Left lung (tissue), 10 donors: Measurements from ENCODE around the gene VPS26C. TPM values are rescaled to one million over a fixed set of nuclear protein-coding genes. Genes with fewer than 3 reads are reported as not detected.

Source experiments
- ATAC-seq: fragments of 200-7000 bp; cut with Tn5 transposase; one replicate; pipeline ENCODE4 v1.9.1; 2020; ENCODE audit warnings: moderate library complexity
- DNase-seq, 4 donors: peaks; one replicate each; pipeline ENCODE4 v3.0.0-alpha.2; 2013 to 2020
- H3K27ac ChIP-seq, 2 donors: fragments of 200-600 bp; sonication (generic) in 1 of 2; one replicate each; pipeline versions ENCODE4 v1.5.0 to v1.8.0; 2020 to 2021
- H3K27me3 ChIP-seq, 2 donors: fragments of 200-600 bp; sonication (generic) in 1 of 2; one replicate each; pipeline versions ENCODE4 v1.5.0 to v1.8.0; 2020 to 2021
- H3K36me3 ChIP-seq, 2 donors: fragments of 200-600 bp; sonication (generic) in 1 of 2; one replicate each; pipeline versions ENCODE4 v1.5.0 to v1.8.0; 2020 to 2021
- H3K4me1 ChIP-seq, 2 donors: fragments of 200-600 bp; one replicate each; pipeline ENCODE4 v1.8.0; 2021
- H3K4me3 ChIP-seq, 2 donors: fragments of 200-600 bp; sonication (generic) in 1 of 2; one replicate each; pipeline versions ENCODE4 v1.5.0 to v1.8.0; 2020 to 2021; ENCODE audit warnings: mild to moderate bottlenecking in 1 of 2
- H3K9me3 ChIP-seq, 2 donors: fragments of 200-600 bp; sonication (generic) in 1 of 2; one replicate each; pipeline versions ENCODE4 v1.5.0 to v1.8.0; 2020 to 2021
- CTCF ChIP-seq, 2 donors: fragments of 200-600 bp; sonication (generic) in 1 of 2; IDR thresholded peaks; one replicate each; pipeline versions ENCODE4 v1.5.0 to v1.8.0; 2021; ENCODE audit warnings: antibody characterized with exemption in 2 of 2
- intact Hi-C, 2 donors: fragments of 100-400 bp; cut with DNase I; formaldehyde crosslinking; loops; one replicate each; pipeline versions ENCODE4 v1.11.2 to v1.14.2; 2022
- polyA plus RNA-seq, 6 donors: library from polyadenylated mRNA; unstranded; fragments of 120-200 nt; gene quantifications; one replicate each; pipeline ENCODE4 v1.2.1, GENCODE V29; 2013; ENCODE audit not compliant: insufficient read length in 6 of 6
- total RNA-seq, 2 donors: library from RNA; stranded (reverse); fragmentation: NEBNext Ultra II Directional; extraction: Animal tissue kit (Norgen Biotek cat#: 25700); gene quantifications; one replicate each; pipeline ENCODE4 v1.2.1, GENCODE V29; 2021
- donor health status: DM: no; HTN: yes; CAD: no.
- donor health status: DM: no; HTN: no; CAD: no.

Gene VPS26C
- total and polyA plus RNA-seq, 8 donors = 34.6 to 66.2 (median 38.4) TPM

GRCh38 chr21:37193006-37193405 is 74.1 kb downstream of the VPS26C start:
- Histone ChIP-seq H3K36me3 (peaks cover 0 to 95% of the 10 kb centered on the region in 2 donors), H3K4me3 (no peak overlapping the region), H3K27ac (no peak overlapping the region), H3K27me3 (no peaks in the 10 kb centered on the region), H3K4me1 (no peaks in the 10 kb centered on the region), H3K9me3 (no peaks in the 10 kb centered on the region)
- DNase-seq (no peak), ATAC-seq (no peak)
- no peak for TF ChIP-seq CTCF (IDR thresholded peaks at IDR 0.05)
- intact Hi-C loops = no loop called here

- H3K4me1 ChIP-seq = no peaks in the 10 kb centered on the region
- no peak for ATAC-seq
- no peaks in the 10 kb centered on the region for H3K9me3 ChIP-seq
- H3K27ac ChIP-seq = no peak overlapping the region
- peaks cover 0 to 96% of the 10 kb centered on the region in 2 donors for H3K36me3 ChIP-seq
- no peak overlapping the region for H3K4me3 ChIP-seq
- no peak for TF ChIP-seq CTCF (IDR thresholded peaks at IDR 0.05)
- DNase-seq = no peak
- H3K27me3 ChIP-seq = no peaks in the 10 kb centered on the region
- intact Hi-C loops = no loop called here
Measured at GRCh38 chr21:37192019-37192418, 75.1 kb downstream of the VPS26C start.

- Histone ChIP-seq H3K36me3 (peaks cover 0 to 89% of the 10 kb centered on the region in 2 donors), H3K9me3 (no peaks in the 10 kb centered on the region), H3K27me3 (no peaks in the 10 kb centered on the region), H3K4me1 (no peaks in the 10 kb centered on the region), H3K27ac (no peak overlapping the region), H3K4me3 (no peak overlapping the region)
- ATAC-seq = no peak
- intact Hi-C loops = no loop called here
- TF ChIP-seq CTCF (IDR thresholded peaks at IDR 0.05) = no peak
- DNase-seq = no peak
Measured at GRCh38 chr21:37188825-37189224, 78.3 kb downstream of the VPS26C start.

- Histone ChIP-seq H3K36me3 (peaks cover 0 to 76% of the 10 kb centered on the region in 2 donors), H3K4me1 (no peaks in the 10 kb centered on the region), H3K27ac (no peak overlapping the region), H3K4me3 (no peak overlapping the region), H3K27me3 (no peaks in the 10 kb centered on the region), H3K9me3 (no peaks in the 10 kb centered on the region)
- no peak for TF ChIP-seq CTCF (IDR thresholded peaks at IDR 0.05)
- intact Hi-C loops = no loop called here
- ATAC-seq = no peak
- DNase-seq = no peak
Measured at GRCh38 chr21:37186983-37187382, 80.2 kb downstream of the VPS26C start.

- DNase-seq = no peak
- intact Hi-C loops = no loop called here
- H3K4me3 ChIP-seq = no peak overlapping the region
- no peaks in the 10 kb centered on the region for H3K27me3 ChIP-seq
- H3K36me3 ChIP-seq = peaks cover 0 to 65% of the 10 kb centered on the region in 2 donors
- no peak for ATAC-seq
- no peak overlapping the region for H3K27ac ChIP-seq
- H3K9me3 ChIP-seq = peaks cover 0 to 2% of the 10 kb centered on the region in 2 donors
- H3K4me1 ChIP-seq = no peaks in the 10 kb centered on the region
- no peak for TF ChIP-seq CTCF (IDR thresholded peaks at IDR 0.05)
Measured at GRCh38 chr21:37184784-37185593, 82.1 kb downstream of the VPS26C start.
